ENCODE data around the gene KRTAP12-1.
"Not testable (repeated sequence)": the region's sequence is repeated elsewhere in the genome, so short reads cannot be mapped to it uniquely, and the experiment has no call there.

The KRTAP12-1 gene

GRCh38 chr21:44664691-44665090, 17.3 kb downstream of the KRTAP12-1 start:
- DNase-seq, result no peak

GRCh38 chr21:44661567-44661966, 20.4 kb downstream of the KRTAP12-1 start:
- not testable (repeated sequence) for DNase-seq

DNA sequence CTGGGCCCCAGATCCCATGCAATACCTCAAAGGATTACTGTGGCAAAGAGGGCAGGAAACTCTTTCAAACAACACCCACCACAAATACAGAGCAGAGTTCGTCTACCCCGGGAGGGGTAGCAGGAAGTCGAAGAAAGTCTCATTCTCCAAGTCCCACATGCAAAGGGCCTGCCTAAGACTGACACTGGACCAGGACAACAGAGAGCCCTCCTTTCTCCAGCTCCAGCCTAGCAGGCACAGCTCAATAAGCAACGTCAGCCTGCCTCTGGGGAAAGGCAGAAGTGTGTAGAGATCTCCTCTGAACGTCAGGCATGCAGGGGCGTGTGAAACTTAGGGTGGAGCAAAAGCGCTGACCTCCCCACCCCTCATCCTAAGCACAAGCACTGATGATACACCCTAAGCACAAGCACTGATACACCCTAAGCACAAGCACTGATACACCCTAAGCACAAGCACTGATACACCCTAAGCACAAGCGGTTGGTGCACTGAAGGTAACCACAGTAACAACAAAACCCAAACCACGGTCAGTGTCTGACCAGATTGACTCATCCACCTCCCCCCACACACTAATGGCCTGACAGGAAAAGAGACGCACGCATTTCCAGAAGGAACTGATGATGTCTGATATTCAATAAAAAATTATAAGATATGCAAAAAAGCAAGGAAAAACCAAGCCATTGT, 22.9 kb downstream of the KRTAP12-1 start:
- DNase-seq, result no peak

- DNase-seq, result no peak
These were observed 23.4 kb downstream of the KRTAP12-1 start for GRCh38 chr21:44658541-44658910.

GRCh38 chr21:44657635-44658540, 24.1 kb downstream of the KRTAP12-1 start, which contains the start of gene KRTAP12-3:
TSS of gene KRTAP12-3 (plus strand) at chr21:44657932. CDS start at chr21:44657980, 48 bp downstream.
- no peak for DNase-seq

- DNase-seq, result no peak
These were observed 25.1 kb downstream of the KRTAP12-1 start for GRCh38 chr21:44656868-44657267.

- DNase-seq, result no peak
These were observed 27.3 kb downstream of the KRTAP12-1 start, which contains the start of gene KRTAP12-4 for GRCh38 chr21:44654576-44655175. TSS of gene KRTAP12-4 (minus strand) at chr21:44654659. CDS start at chr21:44654614, 45 bp downstream.

DNA sequence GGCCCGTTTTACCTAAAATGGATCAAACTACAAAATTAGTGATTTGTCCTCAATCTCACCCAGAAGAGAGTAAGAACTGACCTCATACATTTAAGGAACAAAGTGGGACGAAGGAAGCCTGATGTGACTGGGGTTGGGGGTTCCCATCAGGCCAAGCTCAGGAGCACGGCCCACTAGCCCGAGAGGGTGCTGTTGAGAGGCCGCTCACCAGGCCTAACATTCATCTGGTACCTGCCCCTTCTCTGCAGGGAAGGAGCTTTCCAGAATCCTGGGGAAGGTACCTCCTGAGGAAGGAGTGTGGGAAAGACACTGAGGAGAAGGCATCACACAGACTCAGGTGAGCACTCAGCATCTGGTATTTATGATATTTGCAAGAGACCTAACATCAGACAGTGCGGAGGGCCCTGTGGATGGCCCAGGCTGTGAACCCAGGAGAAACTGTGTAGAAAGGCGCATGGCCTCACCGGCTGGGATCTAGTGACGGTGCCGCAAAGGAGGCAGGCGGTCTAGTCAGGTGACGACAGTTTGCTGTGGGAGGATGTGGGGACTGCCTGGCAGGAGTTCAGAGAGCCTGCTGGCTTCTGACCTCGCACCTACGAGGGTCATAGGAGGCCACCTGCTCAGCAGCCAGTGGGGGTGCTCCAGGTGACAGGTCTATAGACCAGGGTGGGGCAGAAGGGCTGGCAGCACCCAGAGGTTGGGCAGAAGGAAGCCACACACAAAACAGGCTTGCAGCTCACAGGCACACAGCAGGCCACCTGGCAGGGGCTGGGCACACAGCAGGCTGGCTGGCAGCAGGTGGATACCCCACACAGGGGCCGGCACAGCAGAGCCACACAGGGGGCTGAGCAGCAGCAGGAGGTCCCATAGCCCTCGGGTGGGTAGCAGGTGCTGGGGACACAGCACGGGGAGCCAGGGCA, 28.0 kb downstream of the KRTAP12-1 start:
- no peak for DNase-seq

DNA sequence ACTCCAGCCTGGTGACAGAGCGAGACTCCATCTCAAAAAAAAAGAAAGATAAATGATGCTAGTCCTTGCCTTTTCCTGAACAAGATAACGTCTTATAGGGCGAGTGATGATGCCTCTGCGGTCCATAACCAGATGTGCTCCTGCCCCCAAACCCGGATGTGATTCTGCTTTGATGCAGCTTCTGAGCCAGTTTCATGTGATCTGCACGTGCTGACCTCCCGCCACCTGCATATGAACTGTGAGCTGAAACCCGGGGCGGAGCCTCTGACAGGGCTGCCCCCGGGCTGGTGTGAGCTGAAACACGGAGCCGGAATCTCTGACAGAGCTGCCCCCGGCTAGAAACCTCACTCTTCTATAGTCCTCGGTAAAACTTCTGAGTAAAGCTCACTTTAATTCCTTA, 28.8 kb downstream of the KRTAP12-1 start:
- no peak for DNase-seq

DNA sequence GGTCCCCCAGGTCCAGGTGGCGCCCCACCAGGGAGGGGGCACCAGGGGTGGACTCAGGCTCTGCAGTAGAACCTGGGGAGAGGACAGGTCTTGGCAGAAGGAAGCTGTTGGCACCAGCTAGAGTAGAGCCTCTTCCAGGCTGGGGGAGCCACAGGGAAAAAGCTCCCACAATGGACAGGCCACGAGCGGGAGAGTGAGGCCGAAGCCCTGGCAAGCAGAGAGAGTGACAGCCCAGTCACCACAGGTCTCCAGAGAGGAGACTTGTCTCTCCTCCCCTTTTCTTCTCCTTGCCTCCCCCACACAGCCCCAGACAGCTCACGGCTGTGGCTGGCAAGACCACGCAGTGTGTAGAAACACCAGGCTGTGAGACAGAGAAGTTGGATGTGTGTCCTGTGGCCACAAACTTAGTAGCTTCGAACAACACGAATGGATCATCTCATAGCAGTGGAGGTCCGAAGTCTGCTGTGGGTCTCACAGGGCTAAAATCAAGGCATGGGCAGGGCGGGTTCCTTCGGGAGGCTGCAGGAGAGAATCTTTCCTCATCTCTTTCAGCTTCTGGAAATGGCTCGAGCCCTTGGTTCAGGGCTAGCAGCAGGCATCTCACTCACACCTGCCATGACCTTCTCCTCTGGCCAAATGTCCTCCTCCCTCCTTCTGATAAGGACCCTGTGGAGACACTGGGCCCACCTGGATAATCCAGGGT, 30.8 kb downstream of the KRTAP12-1 start:
- DNase-seq, result no peak

- DNase-seq, result no peak
These were observed 31.5 kb downstream of the KRTAP12-1 start for GRCh38 chr21:44650265-44650972.

- DNase-seq, result no peak
These were observed 32.4 kb downstream of the KRTAP12-1 start for GRCh38 chr21:44649521-44650100.

DNA sequence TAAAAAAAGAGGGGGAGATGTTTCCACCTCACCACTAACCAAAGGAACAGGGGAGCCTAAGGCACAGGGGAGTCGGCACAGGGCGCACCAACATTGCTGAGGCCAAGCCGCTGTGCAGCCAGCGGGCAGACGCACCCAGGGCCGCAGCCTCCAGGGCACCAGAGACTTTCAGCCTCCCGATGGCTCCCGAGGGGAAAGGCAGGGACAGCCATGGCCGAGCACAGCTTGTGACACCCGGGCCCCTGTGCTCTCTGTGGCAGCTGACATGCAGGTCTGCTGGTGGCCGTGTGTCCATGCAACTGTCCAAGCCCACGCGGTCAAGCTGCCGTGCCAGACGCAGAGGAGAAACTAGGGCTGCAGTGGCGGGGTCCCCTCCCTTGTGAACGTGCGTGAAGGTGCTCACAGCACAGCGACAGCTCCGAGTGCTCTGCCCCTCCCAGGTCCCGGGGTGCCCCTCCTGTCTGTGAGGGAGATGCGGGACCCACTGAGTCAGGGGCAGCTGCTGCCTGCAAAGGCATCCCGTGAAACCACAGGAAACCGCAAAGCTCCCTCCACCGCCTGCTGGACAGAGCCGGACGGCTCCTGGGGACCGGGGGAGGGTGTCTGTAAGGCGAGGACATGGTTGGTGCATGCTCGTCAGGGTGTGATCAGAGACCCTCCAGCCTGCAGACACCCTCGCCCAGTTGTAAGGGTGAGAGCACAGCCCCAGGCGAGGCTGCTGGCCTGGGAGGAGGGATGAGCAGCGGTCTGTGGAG, 33.2 kb downstream of the KRTAP12-1 start:
- DNase-seq, result no peak

DNA sequence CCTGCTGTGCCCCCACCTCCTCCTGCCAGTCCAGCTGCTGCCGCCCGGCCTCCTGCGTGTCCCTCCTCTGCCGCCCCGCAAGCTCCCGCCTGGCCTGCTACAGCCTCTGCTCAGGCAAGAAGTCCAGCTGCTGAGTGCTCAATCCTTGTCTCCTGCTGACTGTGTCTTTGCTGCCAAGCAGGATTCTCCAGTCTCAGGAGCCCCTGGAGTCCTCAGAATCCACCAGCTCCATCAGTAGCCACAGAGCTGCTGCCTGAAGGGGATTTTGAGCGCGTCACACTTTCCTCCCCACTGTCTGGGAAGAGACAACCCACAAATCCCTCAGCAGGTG, 34.8 kb downstream of the KRTAP12-1 start:
- no peak for DNase-seq

DNA sequence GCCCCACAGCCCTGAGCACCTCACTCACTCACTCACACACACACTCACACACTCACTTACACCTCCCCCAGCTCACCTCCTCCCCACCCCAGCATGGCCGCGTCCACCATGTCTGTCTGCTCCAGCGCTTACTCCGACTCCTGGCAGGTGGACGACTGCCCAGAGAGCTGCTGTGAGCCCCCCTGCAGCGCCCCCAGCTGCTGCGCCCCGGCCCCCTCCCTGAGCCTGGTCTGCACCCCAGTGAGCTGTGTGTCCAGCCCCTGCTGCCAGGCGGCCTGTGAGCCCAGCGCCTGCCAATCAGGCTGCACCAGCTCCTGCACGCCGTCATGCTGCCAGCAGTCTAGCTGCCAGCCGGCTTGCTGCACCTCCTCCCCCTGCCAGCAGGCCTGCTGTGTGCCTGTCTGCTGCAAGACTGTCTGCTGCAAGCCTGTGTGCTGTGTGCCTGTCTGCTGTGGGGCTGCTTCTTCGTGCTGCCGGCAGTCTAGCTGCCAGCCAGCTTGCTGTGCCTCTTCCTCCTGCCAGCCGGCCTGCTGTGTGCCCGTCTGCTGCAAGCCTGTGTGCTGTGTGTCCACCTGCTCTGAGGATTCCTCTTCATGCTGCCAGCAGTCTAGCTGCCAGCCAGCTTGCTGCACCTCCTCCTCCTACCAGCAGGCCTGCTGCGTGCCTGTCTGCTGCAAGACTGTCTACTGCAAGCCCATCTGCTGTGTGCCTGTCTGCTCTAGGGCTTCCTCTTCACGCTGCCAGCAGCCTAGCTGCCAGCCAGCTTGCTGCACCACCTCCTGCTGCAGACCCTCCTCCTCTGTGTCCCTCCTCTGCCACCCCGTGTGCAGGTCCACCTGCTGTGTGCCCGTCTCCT, 35.4 kb downstream of the KRTAP12-1 start, which contains the start of gene KRTAP10-11:
TSS of gene KRTAP10-11 (plus strand) at position 49 of the 856 bp plus-strand sequence. CDS start at position 94, 45 bp downstream.
- not testable (repeated sequence) for DNase-seq

- DNase-seq, result no peak
These were observed 37.1 kb downstream of the KRTAP12-1 start for GRCh38 chr21:44644878-44645277.

GRCh38 chr21:44643741-44644310, 38.1 kb downstream of the KRTAP12-1 start:
- DNase-seq, result no peak

GRCh38 chr21:44640761-44641160, 41.2 kb downstream of the KRTAP12-1 start:
- DNase-seq, result no peak

DNA sequence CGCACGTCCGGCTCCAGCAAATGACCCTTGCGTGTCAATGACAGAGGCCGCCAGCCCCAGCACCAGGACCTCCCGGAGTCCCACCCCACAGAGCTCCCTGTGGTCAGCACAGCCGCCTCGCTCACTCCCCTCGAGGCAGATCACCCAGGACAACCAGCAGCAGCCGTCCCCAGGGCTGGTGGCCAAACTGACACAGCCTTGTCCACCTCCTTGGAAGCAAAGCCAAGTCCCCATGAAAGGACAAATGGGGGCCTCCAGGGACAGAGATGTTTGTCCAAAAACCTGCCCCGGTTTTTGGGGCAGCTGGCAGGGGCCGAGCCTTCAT, 42.7 kb downstream of the KRTAP12-1 start:
- no peak for DNase-seq

Measured in activated CD4-positive, CD25-positive, alpha-beta regulatory T cell treated with anti-CD3 and anti-CD28 coated beads, Interleukin-2, amount 50 U/mL, for 72 hours (primary cell).